ENCODE data around the gene SEC14L2.
A peak's percentile ranks its signal among the peaks of the same experiment; 100 is the strongest.

SEC14L2 gene

GRCh38 chr22:30408388-30409102 is 11.7 kb downstream of the SEC14L2 start:
- DNase-seq, result no peak

- DNase-seq, result no peak
These were observed 15.0 kb downstream of the SEC14L2 start for GRCh38 chr22:30411780-30412179.

- no peak for DNase-seq
These were observed 16.2 kb downstream of the SEC14L2 start for GRCh38 chr22:30413001-30413400.

- no peak for DNase-seq
These were observed 17.1 kb downstream of the SEC14L2 start for GRCh38 chr22:30413745-30414524.

- DNase-seq, result no peak
These were observed 17.8 kb downstream of the SEC14L2 start for GRCh38 chr22:30414525-30415047.

GRCh38 chr22:30416403-30416802 is 19.6 kb downstream of the SEC14L2 start:
- no peak for DNase-seq

GRCh38 chr22:30416837-30417236 is 20.0 kb downstream of the SEC14L2 start:
- DNase-seq, result no peak

- DNase-seq, result no peak
These were observed 23.7 kb downstream of the SEC14L2 start for GRCh38 chr22:30420347-30421125.

- DNase-seq, result no peak
These were observed 25.1 kb downstream of the SEC14L2 start for GRCh38 chr22:30421695-30422480.

- no peak for DNase-seq
These were observed 25.9 kb downstream of the SEC14L2 start for GRCh38 chr22:30422481-30423300.

GRCh38 chr22:30423301-30423958 is 26.6 kb downstream of the SEC14L2 start:
- DNase-seq, result no peak

GRCh38 chr22:30423959-30424533 is 27.2 kb downstream of the SEC14L2 start:
- peak; percentile 99 for DNase-seq

- DNase-seq, result no peak
These were observed 27.9 kb downstream of the SEC14L2 start for GRCh38 chr22:30424534-30425326.

- DNase-seq, result no peak
These were observed 28.5 kb downstream of the SEC14L2 start for GRCh38 chr22:30425327-30425615.

- peak; percentile 41 for DNase-seq
These were observed 29.0 kb downstream of the SEC14L2 start, which contains the start of gene MTFP1 for GRCh38 chr22:30425616-30426387. Gene MTFP1 (plus strand): TSS chr22:30425768. CDS start chr22:30425880, 112 bp downstream.

- DNase-seq, result peak; percentile 75
These were observed 29.9 kb downstream of the SEC14L2 start for GRCh38 chr22:30426388-30427353.

GRCh38 chr22:30427871-30428270 is 31.1 kb downstream of the SEC14L2 start:
- DNase-seq, result no peak

GRCh38 chr22:30429887-30430286 is 33.1 kb downstream of the SEC14L2 start:
- DNase-seq, result no peak

Data from NCI-H1694 (cell line).